PC-3 (cell line): Measurements from ENCODE around the gene LRCH4.

Source experiments
- CTCF ChIP-seq: fragments of 300-600 bp; sonication (generic); conservative IDR thresholded peaks from 2 replicates; pipeline ENCODE4 v1.5.1; 2017; ENCODE audit warnings: antibody characterized with exemption, low read depth, mild to moderate bottlenecking, low read length
- EZH2 ChIP-seq: fragments of 300-600 bp; sonication (generic); IDR thresholded peaks from one replicate; pipeline ENCODE4 v1.6.1; 2017; ENCODE audit warnings: antibody characterized with exemption, mild to moderate bottlenecking, low read length; ENCODE audit not compliant: unreplicated experiment

GRCh38 chr7:100577507-100577906 lies 8.4 kb downstream of the LRCH4 start:
- TF ChIP-seq CTCF, result no peak
- TF ChIP-seq EZH2, result no peak
